ENCODE data around the gene SRMS.
A peak's percentile ranks its signal among the peaks of the same experiment; 100 is the strongest.

The SRMS gene

DNA sequence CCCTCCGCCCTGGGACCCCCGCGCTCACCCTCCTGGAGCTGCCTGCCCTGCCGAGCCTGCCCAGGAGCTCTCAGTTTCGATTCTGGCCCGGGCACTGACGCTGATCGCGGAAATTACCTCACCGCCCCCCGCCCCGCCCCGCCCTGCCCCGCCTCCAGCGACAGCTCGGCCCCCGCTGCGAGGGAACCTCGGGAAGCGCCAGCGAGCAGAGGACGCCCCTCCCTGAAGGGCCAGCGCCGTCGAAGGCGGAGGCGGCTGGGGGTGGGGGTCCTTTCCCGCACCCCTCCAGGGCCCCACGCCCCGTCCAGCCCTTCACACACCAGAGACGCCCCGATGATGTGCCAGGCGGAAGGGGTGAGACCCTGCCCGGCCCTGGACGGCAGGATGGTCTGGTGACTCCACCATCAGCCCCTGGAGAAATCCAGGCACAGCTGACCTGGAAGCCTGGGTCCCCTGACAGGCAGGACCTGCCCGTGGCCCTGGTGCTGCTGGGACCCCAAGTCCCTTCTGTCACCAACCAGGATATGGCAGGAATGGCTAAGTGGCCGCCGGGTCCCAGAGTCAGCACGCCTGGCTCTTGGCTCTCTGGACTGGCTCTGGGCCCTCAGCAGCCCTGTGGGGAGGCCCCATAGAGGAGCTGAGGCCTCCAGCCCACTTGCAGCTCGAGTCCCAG is 26.7 kb upstream of the SRMS start, which contains the start of gene HELZ2:
HELZ2 (minus strand) TSS at position 84 of the 673 bp plus-strand sequence. CDS start 1,854 bp downstream, outside the sequence.
- peaks cover 1% of the 10 kb centered on the region for H4K20me1 ChIP-seq (ENCODE audit: insufficient read depth, low read length, poor library complexity, severe bottlenecking)
- peak within 1 kb of the TSS; percentile 75 for H2AFZ ChIP-seq (ENCODE audit: low read length)
- peak within 1 kb of the TSS; percentile 68 for H3K9ac ChIP-seq (ENCODE audit: low read depth, low read length, poor library complexity, severe bottlenecking)
- no peaks in the 10 kb centered on the region for H3K79me2 ChIP-seq (ENCODE audit: insufficient read depth, low read length)
- H3K36me3 ChIP-seq (ENCODE audit: insufficient read depth, low read length) = no peaks in the 10 kb centered on the region
- no peaks in the 10 kb centered on the region for H3K9me2 ChIP-seq (replicated peaks; ENCODE audit: low read depth, low read length)
- no peak for TF ChIP-seq EZH2phosphoT487 (IDR thresholded peaks at IDR 0.05; ENCODE audit: borderline replicate concordance)
- TF ChIP-seq, protein P1, sequence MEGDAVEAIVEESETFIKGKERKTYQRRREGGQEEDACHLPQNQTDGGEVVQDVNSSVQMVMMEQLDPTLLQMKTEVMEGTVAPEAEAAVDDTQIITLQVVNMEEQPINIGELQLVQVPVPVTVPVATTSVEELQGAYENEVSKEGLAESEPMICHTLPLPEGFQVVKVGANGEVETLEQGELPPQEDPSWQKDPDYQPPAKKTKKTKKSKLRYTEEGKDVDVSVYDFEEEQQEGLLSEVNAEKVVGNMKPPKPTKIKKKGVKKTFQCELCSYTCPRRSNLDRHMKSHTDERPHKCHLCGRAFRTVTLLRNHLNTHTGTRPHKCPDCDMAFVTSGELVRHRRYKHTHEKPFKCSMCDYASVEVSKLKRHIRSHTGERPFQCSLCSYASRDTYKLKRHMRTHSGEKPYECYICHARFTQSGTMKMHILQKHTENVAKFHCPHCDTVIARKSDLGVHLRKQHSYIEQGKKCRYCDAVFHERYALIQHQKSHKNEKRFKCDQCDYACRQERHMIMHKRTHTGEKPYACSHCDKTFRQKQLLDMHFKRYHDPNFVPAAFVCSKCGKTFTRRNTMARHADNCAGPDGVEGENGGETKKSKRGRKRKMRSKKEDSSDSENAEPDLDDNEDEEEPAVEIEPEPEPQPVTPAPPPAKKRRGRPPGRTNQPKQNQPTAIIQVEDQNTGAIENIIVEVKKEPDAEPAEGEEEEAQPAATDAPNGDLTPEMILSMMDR (conservative IDR thresholded peaks at IDR 0.05; ENCODE audit: low read length) = no peak
- H3K4me2 ChIP-seq (ENCODE audit: low read depth, low read length, poor library complexity, severe bottlenecking) = peak within 1 kb of the TSS; percentile 89
- H3K4me1 ChIP-seq (ENCODE audit: insufficient read depth, low read length, poor library complexity, severe bottlenecking) = peaks cover 18% of the 10 kb centered on the region
- no peaks in the 10 kb centered on the region for H3K9me3 ChIP-seq (ENCODE audit: insufficient read depth, low read depth, low read length)
- peaks cover 4% of the 10 kb centered on the region for H3K27me3 ChIP-seq (ENCODE audit: insufficient read depth, low read length, poor library complexity, severe bottlenecking)
- H3K4me3 ChIP-seq (ENCODE audit: low read length, poor library complexity, severe bottlenecking) = peak within 1 kb of the TSS; percentile 76
- no peaks in the 10 kb centered on the region for H3F3A ChIP-seq (ENCODE audit: low read depth)

DNA sequence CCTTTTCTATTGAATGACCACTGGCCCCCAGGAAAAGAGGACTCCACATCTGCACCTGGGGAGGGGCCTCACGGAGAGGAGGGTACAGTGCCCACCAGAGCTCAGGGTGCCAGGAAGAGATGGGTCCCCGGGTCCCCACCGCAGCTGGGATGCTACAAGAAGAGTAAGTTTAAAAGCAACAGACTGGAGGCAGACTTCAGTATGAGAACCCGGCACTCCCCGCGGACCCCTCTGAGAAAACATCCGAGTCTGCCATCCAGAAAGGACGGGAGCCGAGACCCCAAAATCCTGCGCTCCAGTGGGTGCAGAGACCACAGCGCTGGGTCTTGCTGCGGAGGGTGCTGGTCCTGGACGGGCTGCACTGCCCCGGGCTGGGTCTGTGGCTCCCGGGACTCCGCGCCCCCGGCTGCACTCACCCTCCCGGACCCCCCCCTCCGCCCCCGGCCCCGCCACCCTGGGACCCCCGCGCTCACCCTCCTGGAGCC is 26.1 kb upstream of the SRMS start:
- Histone ChIP-seq H4K20me1 (ENCODE audit: insufficient read depth, low read length, poor library complexity, severe bottlenecking) (peaks cover 7% of the 10 kb centered on the region), H3K9ac (ENCODE audit: low read depth, low read length, poor library complexity, severe bottlenecking) (peak overlapping the region; percentile 68), H3K4me2 (ENCODE audit: low read depth, low read length, poor library complexity, severe bottlenecking) (peak overlapping the region; percentile 85), H3K4me1 (ENCODE audit: insufficient read depth, low read length, poor library complexity, severe bottlenecking) (peaks cover 24% of the 10 kb centered on the region), H3K36me3 (ENCODE audit: insufficient read depth, low read length) (no peaks in the 10 kb centered on the region), H3K9me2 (replicated peaks; ENCODE audit: low read depth, low read length) (no peaks in the 10 kb centered on the region), H3F3A (ENCODE audit: low read depth) (no peaks in the 10 kb centered on the region), H3K79me2 (ENCODE audit: insufficient read depth, low read length) (no peaks in the 10 kb centered on the region), H3K27me3 (ENCODE audit: insufficient read depth, low read length, poor library complexity, severe bottlenecking) (peaks cover 4% of the 10 kb centered on the region), H2AFZ (ENCODE audit: low read length) (no peak overlapping the region), H3K4me3 (ENCODE audit: low read length, poor library complexity, severe bottlenecking) (peak overlapping the region; percentile 76), H3K9me3 (ENCODE audit: insufficient read depth, low read depth, low read length) (no peaks in the 10 kb centered on the region)
- TF ChIP-seq, protein P1 (conservative IDR thresholded peaks at IDR 0.05; ENCODE audit: low read length) = no peak
- TF ChIP-seq EZH2phosphoT487 (IDR thresholded peaks at IDR 0.05; ENCODE audit: borderline replicate concordance) = no peak

DNA sequence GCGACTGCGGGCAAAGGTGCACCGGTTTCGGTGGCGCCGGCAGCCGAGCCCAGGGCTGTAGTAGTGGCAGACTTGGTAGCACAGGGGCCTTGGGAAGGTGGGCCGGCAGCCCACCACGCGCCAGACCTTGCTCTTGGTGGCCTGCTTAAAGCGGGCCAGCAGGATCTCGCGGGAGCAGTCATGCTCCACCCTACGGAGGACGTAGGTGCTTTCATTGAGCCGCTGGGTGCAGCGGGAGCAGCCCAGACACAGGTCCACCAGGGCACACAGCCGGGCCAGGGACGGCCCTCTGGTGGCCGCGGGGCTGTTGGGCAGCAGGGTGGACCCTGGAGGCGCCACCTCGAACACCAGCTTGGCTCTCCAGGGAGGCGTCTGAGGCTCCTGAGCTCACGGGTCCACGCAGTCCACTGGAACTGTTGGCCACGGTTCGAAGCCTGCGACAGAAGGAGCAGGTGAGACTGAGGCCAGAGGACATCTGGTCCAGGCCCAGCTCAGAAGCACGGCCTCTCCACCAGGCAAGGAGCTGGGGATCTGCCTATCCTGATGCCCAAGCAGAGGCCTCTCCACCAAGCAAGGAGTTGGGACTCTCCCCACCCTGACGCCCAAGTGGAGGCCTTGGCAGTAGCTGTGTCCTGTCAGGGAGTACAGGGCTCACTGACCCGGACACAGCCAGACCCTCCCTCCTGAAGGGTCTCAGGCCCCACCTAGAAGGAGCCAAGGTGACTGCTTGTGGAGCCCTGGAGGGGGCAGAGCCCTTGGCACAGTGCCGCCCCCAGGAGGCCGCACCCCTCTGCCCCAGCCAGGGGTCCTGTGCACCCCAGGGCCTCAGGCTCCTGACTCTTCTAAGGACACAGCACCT is 25.5 kb upstream of the SRMS start:
- Histone ChIP-seq H3K9ac (ENCODE audit: low read depth, low read length, poor library complexity, severe bottlenecking) (peak overlapping the region; percentile 68), H2AFZ (ENCODE audit: low read length) (no peak overlapping the region), H3K9me3 (ENCODE audit: insufficient read depth, low read depth, low read length) (no peaks in the 10 kb centered on the region), H3K4me2 (ENCODE audit: low read depth, low read length, poor library complexity, severe bottlenecking) (peak overlapping the region; percentile 85), H3K36me3 (ENCODE audit: insufficient read depth, low read length) (no peaks in the 10 kb centered on the region), H3K4me1 (ENCODE audit: insufficient read depth, low read length, poor library complexity, severe bottlenecking) (peaks cover 30% of the 10 kb centered on the region), H4K20me1 (ENCODE audit: insufficient read depth, low read length, poor library complexity, severe bottlenecking) (peaks cover 12% of the 10 kb centered on the region), H3K9me2 (replicated peaks; ENCODE audit: low read depth, low read length) (no peaks in the 10 kb centered on the region), H3K27me3 (ENCODE audit: insufficient read depth, low read length, poor library complexity, severe bottlenecking) (peaks cover 4% of the 10 kb centered on the region), H3K79me2 (ENCODE audit: insufficient read depth, low read length) (no peaks in the 10 kb centered on the region), H3K4me3 (ENCODE audit: low read length, poor library complexity, severe bottlenecking) (peak overlapping the region; percentile 76), H3F3A (ENCODE audit: low read depth) (no peaks in the 10 kb centered on the region)
- TF ChIP-seq, protein P1 (conservative IDR thresholded peaks at IDR 0.05; ENCODE audit: low read length) = peak; percentile 20
- TF ChIP-seq EZH2phosphoT487 (IDR thresholded peaks at IDR 0.05; ENCODE audit: borderline replicate concordance) = no peak

Data from Loucy (cell line).